Keratinocyte (primary cell): ENCODE data around the gene CFAP54. TPM values are rescaled to one million over a fixed set of nuclear protein-coding genes. Genes with fewer than 3 reads are reported as not detected.

Experiments used
- DNase-seq: peaks from one replicate; pipeline ENCODE4 v3.0.0-alpha.2; 2011; ENCODE audit warnings: low read depth, missing footprints, low spot score
- FAIRE-seq: peaks from 2 replicates; lab custom pipeline; 2011; peaks lifted over from hg19 to GRCh38; lab: Jason Lieb, UNC
- H2AFZ ChIP-seq: 2 replicates; pipeline ENCODE4 v1.6.0; 2012; ENCODE audit warnings: low read length, control low read depth, inconsistent platforms; ENCODE audit not compliant: control insufficient read depth
- H3K27ac ChIP-seq: 2 replicates; pipeline ENCODE4 v1.5.1; 2011; ENCODE audit warnings: low read length; ENCODE audit not compliant: control insufficient read depth, insufficient read depth
- H3K27me3 ChIP-seq: 3 replicates; pipeline ENCODE4 v1.6.0; 2011; ENCODE audit warnings: low read length; ENCODE audit not compliant: control insufficient read depth, insufficient read depth; ENCODE audit errors: extremely low read depth
- H3K36me3 ChIP-seq, 2 experiments: 2 replicates in 1 of 2; 3 replicates in 1 of 2; pipeline ENCODE4 v1.5.1; 2011; ENCODE audit warnings: low read length in 2 of 2, mild to moderate bottlenecking in 1 of 2; ENCODE audit not compliant: control insufficient read depth in 2 of 2, insufficient read depth in 2 of 2; ENCODE audit errors: extremely low read depth in 1 of 2
- H3K4me1 ChIP-seq: 3 replicates; pipeline ENCODE4 v1.5.1; 2011; ENCODE audit warnings: low read length; ENCODE audit not compliant: control insufficient read depth, insufficient read depth; ENCODE audit errors: extremely low read depth
- H3K4me2 ChIP-seq: 3 replicates; pipeline ENCODE4 v1.6.0; 2011; ENCODE audit warnings: low read depth, low read length; ENCODE audit not compliant: control insufficient read depth, insufficient read depth; ENCODE audit errors: extremely low read depth
- H3K4me3 ChIP-seq, 3 experiments: fragments of 200-600 bp in 1 of 3; sonication (generic) in 1 of 3; 2 replicates in 2 of 3; 3 replicates in 1 of 3; pipeline ENCODE4 v1.5.1; 2011 to 2016; ENCODE audit warnings: low read length in 3 of 3, mild to moderate bottlenecking in 3 of 3, control low read depth in 2 of 3, inconsistent platforms in 1 of 3, low read depth in 1 of 3, mixed read lengths in 1 of 3, mixed run types in 1 of 3, moderate library complexity in 1 of 3; ENCODE audit not compliant: control insufficient read depth in 2 of 3, insufficient read depth in 2 of 3; ENCODE audit errors: extremely low read depth in 1 of 3
- H3K79me2 ChIP-seq: 2 replicates; pipeline ENCODE4 v1.6.0; 2012; ENCODE audit warnings: low read length; ENCODE audit not compliant: control insufficient read depth, insufficient read depth
- H3K9ac ChIP-seq: 3 replicates; pipeline ENCODE4 v1.6.0; 2011; ENCODE audit warnings: low read length; ENCODE audit not compliant: control insufficient read depth, insufficient read depth; ENCODE audit errors: extremely low read depth
- H3K9me1 ChIP-seq: 3 replicates; pipeline ENCODE4 v1.6.0; 2011; ENCODE audit warnings: low read length; ENCODE audit not compliant: control insufficient read depth, insufficient read depth; ENCODE audit errors: extremely low read depth
- H3K9me3 ChIP-seq: 2 replicates; pipeline ENCODE4 v1.5.1; 2012; ENCODE audit warnings: low read depth, low read length; ENCODE audit not compliant: control insufficient read depth
- H4K20me1 ChIP-seq: 3 replicates; pipeline ENCODE4 v1.6.0; 2011; ENCODE audit warnings: low read length; ENCODE audit not compliant: control insufficient read depth, insufficient read depth; ENCODE audit errors: extremely low read depth
- EZH2 ChIP-seq: IDR thresholded peaks from one replicate; pipeline ENCODE4 v1.6.1; 2012; ENCODE audit warnings: inconsistent platforms, mild to moderate bottlenecking, low read length, moderate library complexity
- dilution Hi-C: fragments of 300-500 bp; cut with MboI; formaldehyde crosslinking; loops from one replicate; pipeline ENCODE4 v1.7.0; 2020; ENCODE audit warnings: low sequenced_read_pairs; ENCODE audit not compliant: extremely low pct_ligation_motif_present
- polyA plus RNA-seq, 5 experiments: library from polyadenylated mRNA; depleted of rRNA in 3 of 5; stranded (reverse) in 3 of 5; stranded (forward) in 1 of 5; unstranded in 1 of 5; fragments of >200 nt; gene quantifications; 1 replicate in 1 of 5; 2 replicates in 3 of 5; 3 replicates in 1 of 5; pipeline versions ENCODE4 v1.2.1 to v1.2.3, GENCODE V29; 2011 to 2012; ENCODE audit warnings: missing spikeins in 2 of 5, low read depth in 1 of 5, low replicate concordance in 1 of 5
- TF ChIP-seq, protein P1 (sequence below), 3 experiments: IDR thresholded peaks in 1 of 3; conservative IDR thresholded peaks in 1 of 3; optimal IDR thresholded peaks in 1 of 3; 2 replicates in 2 of 3; 3 replicates in 1 of 3; pipeline versions ENCODE3 to v1.5.1; 2011; ENCODE audit warnings: low read length in 3 of 3, mild to moderate bottlenecking in 3 of 3, moderate library complexity in 2 of 3, control low read depth in 1 of 3, inconsistent platforms in 1 of 3; ENCODE audit not compliant: insufficient read depth in 2 of 3; ENCODE audit errors: extremely low read depth in 1 of 3

The CFAP54 gene
- polyA plus RNA-seq, 1 donor (not counting 4 experiments of a cell fraction or from before 2014, with no cell fraction given) = 1.2 TPM

- H4K20me1 ChIP-seq = no peaks in the 10 kb centered on the region
- no peak overlapping the region for H3K9ac ChIP-seq
- dilution Hi-C loops = no loop called here
Measured at GRCh38 chr12:96892104-96892503, 402.7 kb downstream of the CFAP54 start.

GRCh38 chr12:96897421-96897820 lies 408.0 kb downstream of the CFAP54 start:
- Histone ChIP-seq H3K36me3 (no peaks in the 10 kb centered on the region), H3K4me2 (no peak overlapping the region), H3K4me3 (no peak overlapping the region), H3K9me3 (no peaks in the 10 kb centered on the region), H4K20me1 (no peaks in the 10 kb centered on the region), H3K79me2 (no peaks in the 10 kb centered on the region), H3K27ac (no peak overlapping the region), H2AFZ (no peak overlapping the region), H3K9ac (no peak overlapping the region), H3K27me3 (no peaks in the 10 kb centered on the region), H3K9me1 (no peaks in the 10 kb centered on the region), H3K4me1 (peaks cover under 1% of the 10 kb centered on the region)
- DNase-seq (no peak), FAIRE-seq (no peak)
- dilution Hi-C loops = no loop called here
- no peak for TF ChIP-seq EZH2
- TF ChIP-seq, protein P1, sequence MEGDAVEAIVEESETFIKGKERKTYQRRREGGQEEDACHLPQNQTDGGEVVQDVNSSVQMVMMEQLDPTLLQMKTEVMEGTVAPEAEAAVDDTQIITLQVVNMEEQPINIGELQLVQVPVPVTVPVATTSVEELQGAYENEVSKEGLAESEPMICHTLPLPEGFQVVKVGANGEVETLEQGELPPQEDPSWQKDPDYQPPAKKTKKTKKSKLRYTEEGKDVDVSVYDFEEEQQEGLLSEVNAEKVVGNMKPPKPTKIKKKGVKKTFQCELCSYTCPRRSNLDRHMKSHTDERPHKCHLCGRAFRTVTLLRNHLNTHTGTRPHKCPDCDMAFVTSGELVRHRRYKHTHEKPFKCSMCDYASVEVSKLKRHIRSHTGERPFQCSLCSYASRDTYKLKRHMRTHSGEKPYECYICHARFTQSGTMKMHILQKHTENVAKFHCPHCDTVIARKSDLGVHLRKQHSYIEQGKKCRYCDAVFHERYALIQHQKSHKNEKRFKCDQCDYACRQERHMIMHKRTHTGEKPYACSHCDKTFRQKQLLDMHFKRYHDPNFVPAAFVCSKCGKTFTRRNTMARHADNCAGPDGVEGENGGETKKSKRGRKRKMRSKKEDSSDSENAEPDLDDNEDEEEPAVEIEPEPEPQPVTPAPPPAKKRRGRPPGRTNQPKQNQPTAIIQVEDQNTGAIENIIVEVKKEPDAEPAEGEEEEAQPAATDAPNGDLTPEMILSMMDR (optimal IDR thresholded peaks at IDR 0.05 in 1 of 3, IDR thresholded peaks at IDR 0.05 in 1 of 3, conservative IDR thresholded peaks at IDR 0.05 in 1 of 3; ENCODE audit: extremely low read depth in 1 of 3, insufficient read depth in 2 of 3, low read length in 3 of 3) = no peak

More at GRCh38 chr12:96892104-96892503, 402.7 kb downstream of the CFAP54 start:
- peak; percentile 34 for FAIRE-seq
- Histone ChIP-seq H3K4me1 (peaks cover 35% of the 10 kb centered on the region), H3K79me2 (no peaks in the 10 kb centered on the region), H3K27ac (peak overlapping the region; percentile 42), H3K9me3 (no peaks in the 10 kb centered on the region), H3K4me2 (peak overlapping the region; percentile 39), H3K4me3 (no peak overlapping the region), H3K9me1 (no peaks in the 10 kb centered on the region), H3K36me3 (no peaks in the 10 kb centered on the region), H3K27me3 (no peaks in the 10 kb centered on the region), H2AFZ (peak overlapping the region; percentile 72)
- TF ChIP-seq, protein P1 (optimal IDR thresholded peaks at IDR 0.05 in 1 of 3, IDR thresholded peaks at IDR 0.05 in 1 of 3, conservative IDR thresholded peaks at IDR 0.05 in 1 of 3; ENCODE audit: extremely low read depth in 1 of 3, insufficient read depth in 2 of 3, low read length in 3 of 3) = no peak
- no peak for TF ChIP-seq EZH2
- DNase-seq = no peak
